Measurements from ENCODE around the gene NDUFA8.

- no peak for TF ChIP-seq EZH2 (IDR thresholded peaks at IDR 0.05; ENCODE audit: borderline replicate concordance, low read length)
- no peak for TF ChIP-seq CTCF (IDR thresholded peaks at IDR 0.05; ENCODE audit: low read length)
Observed at GRCh38 chr9:122179054-122179689, 19.6 kb upstream of the NDUFA8 start.
